Stimulated activated naive CD8-positive, alpha-beta T cell treated with anti-CD3 and anti-CD28 coated beads, Interleukin-15, Interleukin-2, amounts not matched to agents 100 U/mL and 50 U/mL, for 24 hours (primary cell): ENCODE results near the gene PRKAG2.

ENCODE experiments used
- ATAC-seq: fragments of 150-1000 bp; cut with Tn5 transposase; one replicate; pipeline ENCODE4 v1.10.0; 2021
- DNase-seq: peaks from one replicate; pipeline ENCODE4 v3.0.0; 2021

Gene PRKAG2

GRCh38 chr7:151678227-151678604 is 198.7 kb downstream of the PRKAG2 start:
- DNase-seq: no peak
- ATAC-seq: no peak

DNA sequence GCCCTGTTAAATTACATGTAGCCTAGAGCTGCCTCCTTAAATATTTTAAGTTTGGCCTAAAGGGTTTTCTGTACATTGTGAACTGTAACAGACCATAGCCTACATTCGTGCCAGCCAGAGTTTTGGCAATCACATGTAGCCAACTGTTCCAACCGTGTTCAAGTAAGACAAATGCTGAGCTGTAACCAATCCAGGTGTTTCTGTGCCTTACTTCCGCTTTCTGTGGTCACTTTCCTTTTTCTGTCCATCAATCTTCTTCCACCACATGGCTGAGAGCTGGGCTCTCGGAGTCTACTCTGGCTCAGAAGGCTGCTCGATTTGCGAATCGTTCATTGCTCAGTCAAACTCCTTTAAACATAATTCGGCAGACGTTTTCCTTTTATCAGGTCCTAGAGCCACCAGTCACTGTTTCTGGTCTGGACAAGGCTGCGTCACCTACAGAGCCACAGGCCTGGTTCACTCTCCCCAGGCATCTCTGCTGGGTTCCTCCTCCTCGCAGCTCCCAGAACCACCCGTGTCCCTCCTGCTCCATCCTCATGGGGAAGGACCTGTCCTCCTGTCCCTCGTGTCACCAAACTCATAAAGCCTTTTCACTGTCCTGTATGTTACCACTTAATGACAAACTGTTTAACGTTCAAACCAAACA is 199.2 kb downstream of the PRKAG2 start:
- ATAC-seq (no peak), DNase-seq (no peak)

- DNase-seq (no peak), ATAC-seq (no peak)
Observed at GRCh38 chr7:151676759-151677158, 200.2 kb downstream of the PRKAG2 start.

DNA sequence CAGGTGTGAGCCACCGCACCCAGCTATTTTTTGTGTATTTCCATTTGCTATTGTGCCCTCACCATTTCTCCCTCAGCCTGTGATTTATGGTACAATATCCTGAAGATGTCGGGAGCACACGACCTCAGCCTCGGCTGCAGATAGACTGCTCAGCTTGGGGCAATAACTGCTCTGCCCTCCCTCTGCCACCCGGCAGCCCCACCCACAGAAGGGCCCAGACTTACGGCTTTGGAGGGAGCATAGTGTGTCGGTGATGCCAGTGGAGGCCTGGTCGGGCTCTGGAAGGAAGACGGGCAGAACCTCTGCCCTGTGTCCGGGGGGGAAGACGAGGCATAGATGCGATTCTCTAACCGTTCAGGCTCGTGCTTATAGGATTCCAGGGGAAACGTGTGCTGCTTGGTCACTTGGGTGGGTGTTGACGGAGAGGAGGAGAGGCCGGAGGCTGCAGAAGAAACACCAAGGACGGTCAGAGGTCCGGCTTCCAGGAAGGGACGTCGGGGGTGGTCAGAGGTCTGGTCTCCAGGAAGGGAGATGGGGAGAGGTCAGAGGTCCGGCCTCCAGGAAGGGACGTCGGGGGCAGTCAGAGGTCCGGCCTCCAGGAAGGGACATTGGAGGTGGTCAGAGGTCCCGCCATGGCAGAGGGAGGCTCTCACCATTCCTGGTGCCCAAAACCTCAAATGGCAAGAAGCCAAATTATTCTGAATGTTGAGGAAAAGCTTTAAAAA is 201.6 kb downstream of the PRKAG2 start:
- DNase-seq (no peak), ATAC-seq (no peak)

DNA sequence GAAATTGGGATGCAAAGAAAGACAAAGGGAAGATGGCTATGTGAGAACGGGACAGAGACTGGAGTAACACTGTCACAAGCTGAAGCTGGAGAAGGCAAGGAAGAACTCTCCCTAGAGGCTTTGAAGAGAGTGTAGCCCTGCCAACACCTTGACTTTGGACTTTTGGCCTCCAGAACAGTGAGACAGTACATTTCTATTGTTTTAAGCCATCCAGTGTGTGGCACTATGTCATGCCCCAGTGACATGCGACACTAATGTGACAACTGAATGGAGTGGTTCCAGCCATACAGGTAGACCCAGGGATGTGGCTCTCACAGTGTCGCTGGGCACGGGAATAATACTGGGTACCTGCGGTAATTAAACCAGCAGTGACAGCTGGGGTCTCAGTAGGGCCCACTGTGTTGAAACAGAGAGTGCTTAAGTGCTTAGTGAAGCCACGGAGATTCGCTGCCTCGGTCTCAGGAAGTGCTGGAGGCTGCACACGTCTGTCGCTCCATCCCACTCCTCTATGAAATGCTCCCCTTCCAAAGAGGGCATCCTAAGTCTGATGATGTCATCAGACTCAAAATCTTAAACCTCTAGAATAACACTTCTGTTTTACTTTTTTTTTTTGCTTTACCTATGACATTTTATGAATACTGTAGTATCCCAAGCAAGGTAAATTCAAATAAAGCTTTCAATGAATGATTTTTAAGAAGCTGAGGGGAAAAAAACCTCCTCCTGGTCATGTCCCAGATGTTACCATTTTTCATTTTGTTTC is 202.6 kb downstream of the PRKAG2 start:
- ATAC-seq: no peak
- DNase-seq: no peak

- ATAC-seq: no peak
Observed at GRCh38 chr7:151673216-151673615, 203.7 kb downstream of the PRKAG2 start.

DNA sequence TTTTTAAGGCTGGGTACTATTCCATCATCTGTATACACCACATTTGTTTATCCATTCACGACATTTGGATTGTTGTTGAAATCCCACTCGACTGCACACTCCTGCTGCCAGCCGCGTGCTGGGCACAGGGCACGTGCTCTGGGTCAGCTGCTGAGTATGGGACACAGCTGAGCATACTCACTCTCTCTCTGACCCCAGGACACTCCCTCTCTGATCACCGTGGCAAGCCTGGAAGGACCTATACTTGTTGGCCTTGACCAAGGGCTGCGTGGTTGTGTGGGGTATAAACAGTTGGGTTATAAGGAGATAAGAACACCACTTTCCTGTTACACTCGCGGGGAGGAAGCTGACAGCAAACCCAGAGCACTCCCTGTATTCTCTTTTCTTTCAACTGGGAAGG is 204.2 kb downstream of the PRKAG2 start:
- ATAC-seq (no peak), DNase-seq (no peak)

More at GRCh38 chr7:151673216-151673615, 203.7 kb downstream of the PRKAG2 start:
- DNase-seq: no peak

GRCh38 chr7:151671514-151671913 is 205.4 kb downstream of the PRKAG2 start:
- ATAC-seq (no peak), DNase-seq (no peak)

DNA sequence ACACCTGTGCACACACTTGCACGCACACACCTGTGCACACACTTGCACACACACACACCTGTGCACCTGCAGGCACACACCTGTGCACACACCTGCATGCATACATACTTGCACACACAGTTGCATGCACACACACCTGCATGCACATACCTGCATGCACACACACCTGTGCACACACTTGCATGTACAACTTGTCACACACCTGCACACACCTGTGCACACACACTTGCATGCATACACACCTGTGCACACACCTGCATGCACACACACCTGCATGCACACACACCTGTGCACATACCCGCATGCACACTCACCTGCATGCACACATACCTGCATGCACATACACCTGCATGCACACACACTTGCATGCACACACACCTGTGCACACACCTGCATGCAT is 207.2 kb downstream of the PRKAG2 start:
- DNase-seq: no peak
- no peak for ATAC-seq

DNA sequence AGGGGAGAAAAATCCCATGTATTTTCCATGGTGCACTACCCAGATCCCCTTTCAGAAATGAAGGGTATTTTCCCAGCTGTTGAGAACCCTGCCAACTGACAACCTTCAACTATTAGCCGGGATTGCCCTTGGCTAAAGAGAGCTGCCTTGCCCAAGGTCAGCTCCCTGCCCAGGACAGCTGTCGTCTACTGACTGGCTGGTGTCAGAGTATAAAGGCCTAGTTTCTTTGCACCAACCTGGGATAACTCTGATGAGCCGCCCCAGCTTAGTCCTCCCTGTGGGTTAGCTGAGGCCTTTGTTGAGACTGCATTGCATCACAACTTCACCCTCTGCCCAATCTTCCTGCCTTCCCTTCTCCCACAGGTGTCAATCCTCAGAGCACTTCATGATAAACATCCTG is 210.0 kb downstream of the PRKAG2 start:
- no peak for DNase-seq
- no peak for ATAC-seq

DNA sequence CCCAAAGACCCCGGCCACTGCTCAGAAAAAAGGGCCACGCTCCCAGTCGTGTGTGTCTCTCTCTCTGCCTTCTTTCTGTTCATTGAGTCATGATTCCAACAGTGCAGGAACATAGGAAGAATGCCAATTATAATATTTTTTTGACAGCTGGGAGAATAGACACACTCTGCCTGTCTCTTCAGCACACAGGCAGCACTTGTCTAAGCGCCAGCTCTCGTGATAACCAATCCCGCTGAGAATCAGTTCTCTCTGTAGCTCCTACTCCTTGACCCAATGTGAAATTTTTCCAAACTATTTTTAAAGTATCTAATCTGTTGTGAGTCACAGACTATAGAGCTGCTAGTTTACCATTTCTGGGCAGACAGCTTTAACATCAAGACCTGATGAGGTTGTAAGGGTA is 211.5 kb downstream of the PRKAG2 start:
- DNase-seq (no peak), ATAC-seq (no peak)

- no peak for DNase-seq
- no peak for ATAC-seq
Observed at GRCh38 chr7:151664268-151664667, 212.6 kb downstream of the PRKAG2 start.

- DNase-seq: no peak
- ATAC-seq: no peak
Observed at GRCh38 chr7:151663382-151664100, 213.4 kb downstream of the PRKAG2 start.

DNA sequence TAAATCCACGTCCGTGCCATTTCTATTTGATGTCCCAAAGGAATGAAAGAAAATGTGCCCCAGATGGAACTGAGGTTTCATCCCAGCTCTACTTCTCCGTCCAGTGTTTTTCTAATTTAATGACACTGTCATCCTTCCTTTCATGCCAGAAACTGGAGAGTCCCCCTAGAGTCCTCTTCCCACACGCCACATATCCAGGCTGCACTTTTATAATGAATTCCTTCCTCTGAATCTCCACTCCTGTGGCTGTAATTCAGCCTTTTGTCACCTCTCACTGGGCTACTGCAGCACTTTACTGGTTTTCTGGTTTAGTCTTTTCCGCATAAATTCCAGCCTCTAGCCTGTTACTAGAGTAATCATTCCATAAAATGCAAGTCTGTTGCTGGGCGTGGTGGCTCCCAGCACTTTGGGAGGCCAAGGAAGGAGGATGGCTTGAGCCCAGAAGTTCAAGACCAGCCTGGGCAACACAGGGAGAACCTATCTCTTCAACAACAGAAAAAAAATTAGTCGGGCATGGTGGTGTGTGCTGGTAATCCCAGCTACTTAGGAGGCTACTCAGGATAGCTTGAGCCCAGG is 214.6 kb downstream of the PRKAG2 start:
- ATAC-seq: no peak
- DNase-seq: no peak

- ATAC-seq: no peak
Observed at GRCh38 chr7:151661587-151661986, 215.3 kb downstream of the PRKAG2 start.

GRCh38 chr7:151660141-151660540 is 216.8 kb downstream of the PRKAG2 start:
- DNase-seq: no peak
- no peak for ATAC-seq

More at GRCh38 chr7:151661587-151661986, 215.3 kb downstream of the PRKAG2 start:
- DNase-seq: no peak

DNA sequence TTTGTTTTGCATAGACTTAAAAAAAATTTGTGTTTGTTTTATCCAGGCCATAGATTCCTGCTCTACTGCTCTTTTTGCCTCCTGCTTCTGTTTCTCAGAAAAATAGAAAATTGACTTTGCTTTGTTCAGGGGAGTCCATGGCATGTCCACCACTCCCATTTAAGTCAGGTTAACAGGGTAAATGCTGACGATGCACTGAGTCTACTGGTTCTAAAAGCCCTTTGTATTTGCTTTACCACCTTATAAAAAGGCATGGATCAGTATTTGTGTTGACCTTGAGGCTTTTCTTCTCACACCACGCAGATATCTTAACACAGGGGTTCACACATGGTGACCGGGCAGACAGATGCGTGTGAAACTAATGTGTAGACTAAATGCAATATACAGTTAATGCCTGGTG is 217.7 kb downstream of the PRKAG2 start:
- ATAC-seq (no peak), DNase-seq (no peak)

DNA sequence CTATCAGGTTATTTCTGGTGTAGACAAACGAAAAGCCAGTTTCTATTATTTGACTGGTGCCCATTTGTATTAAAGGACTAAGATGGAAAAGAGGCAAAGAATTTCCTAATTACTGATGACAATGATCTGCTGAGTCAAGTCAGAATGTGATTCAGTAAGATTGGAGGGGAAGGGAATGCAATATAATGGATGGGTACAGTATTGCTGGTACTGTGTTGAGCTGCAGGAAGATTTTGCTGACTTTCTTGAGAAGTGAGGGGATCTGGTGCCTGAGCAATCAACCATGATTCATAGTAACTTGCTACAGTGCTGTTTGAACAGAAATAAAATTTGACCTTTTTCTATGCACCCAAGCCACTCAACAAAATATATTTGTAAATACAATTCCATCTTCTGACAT is 218.1 kb downstream of the PRKAG2 start:
- ATAC-seq (no peak), DNase-seq (no peak)

- no peak for ATAC-seq
Observed at GRCh38 chr7:151657173-151657572, 219.7 kb downstream of the PRKAG2 start.

DNA sequence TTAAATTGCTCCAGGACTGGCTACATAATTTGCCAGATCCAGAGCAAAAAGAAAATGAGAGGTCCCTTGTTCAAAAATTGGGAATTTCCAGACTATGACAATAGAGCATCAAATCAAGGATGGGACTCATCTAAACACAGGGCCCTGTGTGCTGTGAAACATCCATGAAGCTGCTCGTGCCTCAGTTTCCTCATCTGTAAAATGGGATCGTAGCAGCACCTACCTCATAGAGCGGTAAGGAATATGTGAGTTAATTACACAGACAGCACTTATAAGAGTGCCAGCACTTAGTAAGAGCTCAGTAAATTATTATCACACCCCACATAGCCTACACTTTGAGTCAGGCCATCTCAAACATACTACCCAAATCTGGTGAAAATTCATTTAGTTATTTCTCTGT is 221.4 kb downstream of the PRKAG2 start:
- DNase-seq: no peak
- ATAC-seq: no peak

More at GRCh38 chr7:151657173-151657572, 219.7 kb downstream of the PRKAG2 start:
- DNase-seq: no peak

DNA sequence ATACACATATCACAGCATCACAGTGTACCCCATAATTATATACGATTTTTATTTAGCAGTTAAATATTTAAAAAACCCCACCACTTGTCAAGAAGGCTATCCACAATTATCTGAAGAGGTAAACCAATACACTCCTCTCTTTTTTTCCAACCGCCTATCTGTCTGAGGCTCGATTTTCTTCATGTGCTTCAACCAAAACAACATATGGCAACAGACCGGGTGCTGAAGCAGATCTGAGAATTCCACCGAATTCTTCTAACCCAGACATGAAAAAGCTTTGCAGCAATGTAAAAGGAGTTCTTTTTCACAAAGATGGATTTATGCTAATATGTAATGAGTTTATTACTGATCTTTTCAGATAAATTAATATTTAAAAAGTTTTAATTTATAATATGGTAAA is 224.8 kb downstream of the PRKAG2 start:
- no peak for DNase-seq
- ATAC-seq: no peak

DNA sequence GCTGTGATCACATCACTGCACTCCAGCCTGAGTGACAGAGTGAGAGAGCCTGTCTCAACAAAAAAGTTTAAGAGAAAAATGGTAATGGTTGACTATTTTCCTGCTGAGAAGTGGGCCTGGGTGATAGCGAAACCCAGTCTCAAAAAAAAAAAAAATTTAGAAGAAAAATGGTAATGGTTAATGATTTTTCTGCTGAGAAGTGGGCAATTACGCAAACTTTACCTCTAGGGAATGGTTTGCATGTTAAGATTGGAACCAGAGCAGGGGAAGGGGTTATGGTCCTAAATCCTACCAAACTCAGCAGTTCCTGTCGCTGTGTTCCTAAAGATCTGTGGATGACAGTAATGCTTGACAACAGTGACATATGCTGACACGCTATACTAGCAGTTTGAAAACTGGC is 226.8 kb downstream of the PRKAG2 start:
- DNase-seq (no peak), ATAC-seq (no peak)
